Measurements from ENCODE around the gene PADI4. TPM values are rescaled to one million over a fixed set of nuclear protein-coding genes. Genes with fewer than 3 reads are reported as not detected.

The PADI4 gene
- total RNA-seq, 1 donor from 2014 or later = 1.0 TPM

Small RNA genes lying within 50 kb of the gene (small RNA-seq; reads per million reads assigned to genes)
- not detected for gene MIR3972

Other genes starting within 250 kb of the PADI4 start
- 33.9 TPM for gene PADI2, start 188.7 kb upstream of the PADI4 start, total RNA-seq
- gene PADI1, start 103.1 kb upstream of the PADI4 start, total RNA-seq = not detected
- not detected for gene PADI3, start 59.1 kb upstream of the PADI4 start, total RNA-seq
- not detected for gene PADI6, start 64.0 kb downstream of the PADI4 start, total RNA-seq
- gene RCC2, start 131.5 kb downstream of the PADI4 start, total RNA-seq = 20.4 TPM
- 16.7 TPM for gene ARHGEF10L, start 231.5 kb downstream of the PADI4 start, total RNA-seq